ENCODE measurements around the gene SEPHS2.
A peak's percentile ranks its signal among the peaks of the same experiment; 100 is the strongest.

SEPHS2 gene

GRCh38 chr16:30428055-30428454 is 17.6 kb downstream of the SEPHS2 start:
- DNase-seq: no peak

- no peak for DNase-seq
Measured at GRCh38 chr16:30421010-30421409, 24.7 kb downstream of the SEPHS2 start.

DNA sequence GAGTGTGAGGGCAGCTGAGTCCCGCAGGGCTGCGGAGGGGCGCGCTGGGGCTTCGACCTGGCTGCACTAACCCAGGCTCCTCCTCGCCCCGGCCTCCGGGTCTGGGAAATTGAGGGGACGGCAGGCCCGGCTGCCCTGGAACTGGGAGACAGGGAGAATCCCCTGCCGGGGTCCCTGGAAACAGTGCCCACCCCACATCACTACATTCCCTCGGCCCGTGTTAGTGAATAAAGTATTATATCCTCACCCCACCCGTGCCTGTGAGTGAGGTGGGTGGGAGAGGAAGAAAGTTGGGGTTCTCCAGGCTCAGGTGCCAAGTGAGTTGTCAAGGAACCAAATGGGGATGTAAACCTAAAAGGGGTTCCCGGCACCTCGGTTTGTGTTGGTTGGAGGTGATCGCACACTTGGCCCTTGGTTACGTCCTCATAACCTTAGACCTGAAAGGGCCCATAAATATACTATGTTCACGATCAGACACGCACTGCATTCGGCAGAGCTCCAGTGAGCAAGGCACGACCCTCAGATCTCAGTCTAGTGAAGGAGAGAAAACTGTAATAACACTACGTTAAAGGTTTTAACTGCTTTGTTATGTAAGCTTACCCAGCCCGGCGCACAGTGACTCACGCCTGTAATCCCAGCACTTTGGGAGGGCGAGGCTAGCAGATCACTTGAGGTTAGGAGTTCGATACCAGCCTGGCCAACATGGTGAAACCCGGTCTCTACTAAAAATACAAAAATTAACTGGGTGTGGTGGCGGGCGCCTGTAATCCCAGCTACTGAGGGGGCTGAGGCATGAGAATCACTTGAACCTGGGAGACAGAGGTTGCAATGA is 27.1 kb downstream of the SEPHS2 start:
- DNase-seq: no peak

- peak; percentile 81 to 86 for DNase-seq
Measured at GRCh38 chr16:30417529-30418349, 27.9 kb downstream of the SEPHS2 start.

DNA sequence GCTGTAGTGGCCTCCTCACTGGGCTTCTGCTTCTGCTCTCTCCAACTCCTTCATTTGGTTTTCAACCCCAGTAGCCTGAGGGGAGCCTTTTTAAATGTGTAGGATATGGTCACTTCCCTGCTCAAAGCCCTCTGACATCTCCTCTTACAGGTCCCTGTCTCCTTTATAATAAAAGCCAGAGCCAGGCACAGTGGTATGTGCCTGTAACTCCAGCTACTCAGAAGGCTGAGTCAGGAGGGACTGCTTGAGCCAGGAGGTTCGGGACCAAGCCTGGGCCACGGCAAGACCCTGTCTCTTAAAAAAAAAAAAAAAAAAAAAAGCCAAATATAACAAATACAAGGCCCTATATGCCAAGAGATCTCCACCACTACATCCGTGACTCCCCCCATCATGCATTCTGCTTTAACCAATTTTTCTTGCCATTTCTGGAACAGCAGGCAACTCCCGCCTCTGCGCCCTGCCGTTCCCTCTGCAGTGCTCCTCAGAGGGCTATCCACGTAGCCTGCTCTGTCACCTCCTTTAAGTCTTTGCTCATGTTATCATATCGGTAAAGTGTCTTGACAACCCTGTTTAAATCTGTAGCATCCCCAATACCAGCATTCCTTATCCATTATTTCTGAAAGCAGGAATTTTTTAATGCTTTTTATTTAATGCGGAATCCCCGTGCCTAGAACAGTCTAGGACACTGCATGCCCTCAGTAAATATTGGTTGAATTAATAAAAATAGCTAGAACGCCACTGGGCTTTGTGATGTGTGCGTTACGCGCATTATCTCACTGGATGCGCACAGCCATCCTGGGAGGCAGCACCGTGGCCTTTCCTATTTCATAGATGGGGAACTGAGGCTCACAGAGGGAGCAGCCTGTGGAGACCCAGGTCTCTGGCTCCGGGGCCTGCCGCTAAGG is 28.8 kb downstream of the SEPHS2 start:
- no peak for DNase-seq

GRCh38 chr16:30416047-30416603 is 29.5 kb downstream of the SEPHS2 start:
- DNase-seq: no peak

DNA sequence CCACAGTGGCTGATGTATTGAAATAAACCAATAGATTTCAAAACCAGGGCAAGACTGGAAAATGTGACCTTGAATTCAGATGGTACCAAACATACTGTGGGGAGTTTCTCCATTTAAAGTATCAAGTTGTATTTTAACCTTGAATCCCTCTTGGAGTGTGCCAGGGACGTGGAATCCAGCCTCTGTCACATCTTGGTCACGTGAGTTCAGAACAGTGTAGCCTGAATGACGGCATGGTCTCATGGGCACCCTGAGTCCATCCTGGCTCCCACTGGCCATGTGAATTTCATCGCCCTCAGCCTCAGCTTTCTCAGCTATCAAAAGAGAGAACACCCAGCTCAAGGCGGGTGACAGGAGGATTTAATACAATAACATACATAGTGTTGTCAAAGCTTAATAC is 31.5 kb downstream of the SEPHS2 start:
- DNase-seq: no peak

DNA sequence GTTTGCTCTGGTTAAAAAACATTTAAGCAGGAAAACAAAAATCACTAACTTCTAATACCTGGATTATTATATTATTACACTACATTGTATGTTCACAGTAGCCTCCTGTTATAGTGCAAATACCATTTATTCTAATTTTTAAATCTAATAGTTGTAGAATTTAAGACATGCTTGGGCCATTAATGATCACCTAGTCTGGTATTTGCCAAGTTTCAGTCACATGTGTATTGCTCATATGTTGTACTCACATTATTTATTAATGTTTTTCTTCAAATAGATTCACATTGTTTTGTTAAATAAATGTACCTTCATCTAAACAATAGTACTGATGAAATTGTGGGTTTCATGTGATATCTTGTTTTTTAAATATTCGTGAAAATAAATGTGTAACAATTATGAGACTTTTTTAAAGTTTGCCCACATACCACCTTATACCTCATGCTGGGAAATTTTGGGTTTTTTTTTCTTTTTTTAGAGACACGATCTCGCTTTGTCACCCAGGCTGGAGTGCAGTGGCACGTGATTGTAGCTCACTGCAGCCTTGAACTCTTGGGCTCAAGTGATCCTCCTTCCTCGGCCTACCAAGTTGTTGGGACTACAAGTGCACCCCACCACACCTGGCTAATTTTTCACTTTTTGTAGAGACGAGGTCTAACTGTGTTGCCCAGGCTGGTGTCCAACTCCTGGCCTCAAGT is 32.4 kb downstream of the SEPHS2 start:
- no peak for DNase-seq

GRCh38 chr16:30409125-30410060 is 36.3 kb downstream of the SEPHS2 start:
- DNase-seq: peak; percentile 69 to 80

- no peak for DNase-seq
Measured at GRCh38 chr16:30407804-30408534, 37.7 kb downstream of the SEPHS2 start.

GRCh38 chr16:30407102-30407803 is 38.4 kb downstream of the SEPHS2 start, which contains the start of gene ZNF771:
Gene ZNF771 (plus strand): TSS chr16:30407606. CDS start chr16:30408054, 448 bp downstream.
- peak; percentile 61 to 86 for DNase-seq

GRCh38 chr16:30406795-30407101 is 38.9 kb downstream of the SEPHS2 start:
- DNase-seq: no peak

GRCh38 chr16:30401768-30402425 is 43.8 kb downstream of the SEPHS2 start:
- no peak for DNase-seq

GRCh38 chr16:30399435-30400186 is 46.1 kb downstream of the SEPHS2 start:
- no peak for DNase-seq

DNA sequence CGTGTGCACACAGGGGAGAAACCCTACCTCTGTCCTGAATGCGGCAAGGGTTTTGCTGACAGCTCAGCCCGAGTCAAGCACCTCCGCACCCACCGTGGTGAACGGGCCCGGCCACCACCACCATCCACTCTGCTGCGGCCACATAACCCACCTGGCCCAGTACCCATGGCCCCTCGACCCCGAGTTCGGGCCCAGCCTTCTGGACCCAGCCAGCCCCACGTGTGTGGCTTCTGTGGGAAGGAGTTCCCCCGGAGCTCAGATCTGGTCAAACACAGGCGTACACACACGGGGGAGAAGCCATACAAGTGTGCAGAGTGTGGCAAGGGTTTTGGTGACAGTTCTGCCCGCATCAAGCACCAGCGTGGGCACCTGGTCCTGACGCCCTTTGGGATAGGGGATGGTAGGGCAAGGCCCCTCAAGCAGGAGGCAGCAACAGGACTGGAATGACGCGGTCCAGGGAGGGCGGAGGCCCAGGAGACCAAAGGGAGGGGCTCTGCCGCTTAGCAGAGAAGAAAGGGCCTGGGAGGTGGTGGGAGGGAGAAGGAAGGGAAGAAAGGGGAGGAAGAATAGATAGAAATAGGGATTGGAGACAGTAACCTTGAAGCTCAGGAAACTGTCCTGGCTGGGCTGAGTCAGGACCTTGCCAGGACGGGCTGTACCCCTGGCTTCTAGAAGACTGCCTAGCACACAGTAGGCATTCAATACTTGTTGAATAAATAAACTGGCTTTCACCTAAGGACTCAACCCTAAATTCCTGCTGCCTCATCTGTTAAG is 46.8 kb downstream of the SEPHS2 start:
- DNase-seq: no peak

DNA sequence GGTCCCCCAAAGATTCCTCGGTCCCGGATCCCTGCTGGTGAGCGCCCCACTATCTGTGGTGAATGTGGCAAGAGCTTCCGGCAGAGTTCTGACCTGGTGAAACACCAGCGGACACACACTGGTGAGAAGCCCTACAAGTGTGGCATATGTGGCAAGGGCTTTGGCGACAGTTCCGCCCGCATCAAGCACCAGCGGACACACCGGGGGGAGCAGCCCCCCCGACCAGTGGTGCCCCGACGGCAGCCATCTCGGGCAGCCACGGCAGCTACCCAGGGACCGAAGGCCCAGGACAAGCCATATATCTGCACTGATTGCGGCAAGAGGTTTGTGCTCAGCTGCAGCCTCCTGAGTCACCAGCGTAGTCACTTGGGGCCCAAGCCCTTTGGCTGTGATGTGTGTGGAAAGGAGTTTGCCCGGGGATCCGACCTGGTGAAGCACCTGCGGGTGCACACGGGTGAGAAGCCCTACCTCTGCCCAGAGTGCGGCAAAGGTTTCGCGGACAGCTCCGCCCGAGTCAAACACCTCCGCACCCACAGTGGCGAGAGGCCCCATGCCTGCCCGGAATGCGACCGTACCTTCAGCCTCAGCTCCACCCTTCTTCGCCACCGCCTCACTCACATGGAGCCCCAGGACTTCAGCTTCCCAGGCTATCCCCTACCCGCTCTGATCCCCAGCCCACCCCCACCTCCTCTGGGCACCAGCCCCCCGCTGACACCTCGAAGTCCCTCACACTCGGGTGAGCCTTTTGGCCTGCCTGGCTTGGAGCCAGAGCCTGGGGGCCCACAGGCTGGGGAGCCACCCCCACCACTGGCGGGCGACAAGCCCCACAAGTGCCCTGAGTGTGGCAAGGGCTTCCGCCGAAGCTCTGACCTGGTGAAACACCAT is 47.7 kb downstream of the SEPHS2 start:
- DNase-seq: no peak
